HepG2 (cell line): ENCODE results near the gene TOP3B. TPM values are rescaled to one million over a fixed set of nuclear protein-coding genes. Genes with fewer than 3 reads are reported as not detected.

ENCODE experiments used
- ATAC-seq: fragments of 200-7000 bp; cut with Tn5 transposase; 3 replicates; pipeline ENCODE4 v1.9.1; 2020; ENCODE audit warnings: mild to moderate bottlenecking, moderate library complexity
- BruUV-seq: library from RNA; stranded (reverse); fragments of 400-500 nt; replicated peaks from 2 replicates; lab custom pipeline; 2021; lab: Mats Ljungman, UMichigan
- CTCF ChIA-PET: fragments of 300-600 bp; formaldehyde crosslinking; extraction: SDS; loops from one replicate; lab custom pipeline; 2021; ENCODE audit warnings: low total read pairs, inconsistent platforms, low intra/inter-chr PET ratio; lab: Yijun Ruan, JAX
- POLR2A ChIA-PET: fragments of 350-600 bp; sonication (Branson Sonifier 250); formaldehyde crosslinking; loops from one replicate; lab custom pipeline; 2020; ENCODE audit warnings: antibody characterized with exemption, inconsistent platforms; lab: Yijun Ruan, JAX
- DNase-seq: peaks from one replicate; pipeline ENCODE4 v3.0.0-alpha.2; 2015; ENCODE audit warnings: low spot score
- FAIRE-seq: peaks from 3 replicates; lab custom pipeline; 2011; peaks lifted over from hg19 to GRCh38; lab: Jason Lieb, UNC
- H2AFZ ChIP-seq: one replicate; pipeline ENCODE4 v1.6.1; 2011; ENCODE audit warnings: low read length, inconsistent platforms
- H3K27ac ChIP-seq: fragments of 300-600 bp; 3 replicates; pipeline ENCODE4 v1.8.0; 2011; ENCODE audit warnings: mixed run types, mild to moderate bottlenecking, mixed read lengths, low read length, inconsistent platforms; ENCODE audit not compliant: insufficient read depth; ENCODE audit errors: extremely low read length
- H3K27me3 ChIP-seq, 2 experiments: fragments of 200-600 bp in 1 of 2; 2 replicates in 1 of 2; 3 replicates in 1 of 2; pipeline versions ENCODE4 v1.6.0 to v1.8.0; 2011; ENCODE audit warnings: low read length in 2 of 2, mild to moderate bottlenecking in 2 of 2, moderate library complexity in 2 of 2, inconsistent platforms in 1 of 2; ENCODE audit not compliant: insufficient read depth in 2 of 2, control insufficient read depth in 1 of 2
- H3K36me3 ChIP-seq, 2 experiments: fragments of 200-600 bp in 1 of 2; replicated peaks in 1 of 2; 2 replicates in 1 of 2; 3 replicates in 1 of 2; pipeline versions ENCODE4 v1.5.1 to v1.8.0; 2011; ENCODE audit warnings: low read length in 2 of 2, inconsistent platforms in 1 of 2; ENCODE audit not compliant: insufficient read depth in 2 of 2, control insufficient read depth in 1 of 2
- H3K4me1 ChIP-seq: 2 replicates; pipeline ENCODE4 v1.5.1; 2012; ENCODE audit warnings: low read length, inconsistent platforms; ENCODE audit not compliant: insufficient read depth
- H3K4me2 ChIP-seq: 2 replicates; pipeline ENCODE4 v1.6.0; 2011; ENCODE audit warnings: low read depth, low read length, inconsistent platforms
- H3K4me3 ChIP-seq, 3 experiments: fragments of 200-600 bp in 1 of 3; sonication (generic), shearing (Covaris generic) in 1 of 3; replicated peaks in 1 of 3; 2 replicates each; pipeline ENCODE4 v1.5.1; 2011 to 2016; ENCODE audit warnings: low read length in 3 of 3, inconsistent platforms in 2 of 3, low read depth in 2 of 3, mild to moderate bottlenecking in 2 of 3, control low read depth in 1 of 3, mixed read lengths in 1 of 3; ENCODE audit not compliant: insufficient read depth in 1 of 3
- H3K79me2 ChIP-seq: one replicate; pipeline ENCODE4 v1.6.1; 2011; ENCODE audit warnings: low read length, inconsistent platforms; ENCODE audit not compliant: insufficient read depth
- H3K9ac ChIP-seq: 2 replicates; pipeline ENCODE4 v1.6.0; 2011; ENCODE audit warnings: mild to moderate bottlenecking, low read depth, low read length, inconsistent platforms; ENCODE audit not compliant: insufficient read depth
- H3K9me3 ChIP-seq: 2 replicates; pipeline ENCODE4 v1.5.1; 2012; ENCODE audit warnings: mild to moderate bottlenecking, low read length
- H4K20me1 ChIP-seq: 2 replicates; pipeline ENCODE4 v1.6.0; 2011; ENCODE audit warnings: inconsistent platforms, mild to moderate bottlenecking, low read length, moderate library complexity; ENCODE audit not compliant: insufficient read depth
- ATF1 ChIP-seq: IDR thresholded peaks from 2 replicates; pipeline ENCODE4 v1.6.1; 2016; ENCODE audit warnings: mild to moderate bottlenecking, control low read depth
- EED ChIP-seq: sonication (generic); formaldehyde crosslinking; IDR thresholded peaks from 2 replicates; pipeline ENCODE4 v1.5.0; 2020; ENCODE audit warnings: mild to moderate bottlenecking, missing genetic modification reagents
- EHMT2 ChIP-seq: fragments of 200-600 bp; sonication (generic); IDR thresholded peaks from 2 replicates; pipeline ENCODE4 v1.7.0; 2017; ENCODE audit warnings: antibody characterized with exemption, low read depth, low read length, borderline replicate concordance
- FIP1L1 ChIP-seq: fragments of 200-400 bp; formaldehyde crosslinking; IDR thresholded peaks from 2 replicates; pipeline ENCODE4 v1.6.1; 2018; ENCODE audit warnings: low read depth, mild to moderate bottlenecking, low read length, moderate library complexity, borderline replicate concordance; ENCODE audit not compliant: insufficient read depth
- HMG20A ChIP-seq: IDR thresholded peaks from 2 replicates; pipeline ENCODE4 v1.6.1; 2016; ENCODE audit warnings: borderline replicate concordance
- NR1H2 ChIP-seq: sonication (generic); formaldehyde crosslinking; IDR thresholded peaks from 2 replicates; pipeline ENCODE4 v1.8.1; 2022; ENCODE audit warnings: low read depth, missing genetic modification reagents, borderline replicate concordance
- SNAPC5 ChIP-seq: sonication (generic); formaldehyde crosslinking; IDR thresholded peaks from 2 replicates; pipeline ENCODE4 v1.8.1; 2023; ENCODE audit warnings: mild to moderate bottlenecking, missing genetic modification reagents, borderline replicate concordance
- TRAFD1 ChIP-seq: sonication (generic); formaldehyde crosslinking; IDR thresholded peaks from 2 replicates; pipeline ENCODE4 v1.5.1; 2020; ENCODE audit warnings: missing genetic modification reagents, mild to moderate bottlenecking, borderline replicate concordance
- ZMAT3 ChIP-seq: sonication (generic); formaldehyde crosslinking; conservative IDR thresholded peaks from 2 replicates; pipeline ENCODE4 v1.7.0; 2021; ENCODE audit warnings: missing genetic modification reagents
- ZNF20 ChIP-seq: sonication (generic); formaldehyde crosslinking; IDR thresholded peaks from 2 replicates; pipeline ENCODE4 v1.4.0; 2020; ENCODE audit warnings: mild to moderate bottlenecking, moderate library complexity, missing genetic modification reagents
- ZNF549 ChIP-seq: sonication (generic); formaldehyde crosslinking; IDR thresholded peaks from 2 replicates; pipeline ENCODE4 v1.5.0; 2020; ENCODE audit warnings: missing genetic modification reagents
- WGBS: methylation state at CpG from one replicate; pipeline ENCODE4 v1.1.6; 2017; ENCODE audit warnings: low lambda C conversion rate; 5-methylcytosine and 5-hydroxymethylcytosine counted together
- in situ Hi-C: cut with HindIII; loops from 2 replicates; pipeline ENCODE4 v1.10.0; 2017; ENCODE audit warnings: low pct_unique_long_range_greater_than_20kb; ENCODE audit not compliant: extremely low pct_ligation_motif_present
- intact Hi-C: fragments of 100-400 bp; cut with micrococcal nuclease; formaldehyde crosslinking; loops from one replicate; pipeline ENCODE4 v1.10.0; 2022; ENCODE audit not compliant: unreplicated experiment
- polyA plus RNA-seq, 8 experiments: library from polyadenylated mRNA; depleted of rRNA in 3 of 8; stranded (reverse) in 7 of 8; unstranded in 1 of 8; fragments of >200 nt; fragmentation: Illumina TruSeq in 4 of 8; extraction: Trizol in 4 of 8; gene quantifications; 2 replicates each; pipeline versions ENCODE4 v1.2.1 to v1.2.3, GENCODE V29; 2011 to 2016; ENCODE audit warnings: low read depth in 4 of 8, missing spikeins in 1 of 8, mixed read lengths in 1 of 8; ENCODE audit not compliant: insufficient read depth in 1 of 8
- total RNA-seq, 5 experiments: library from RNA; depleted of rRNA; stranded (reverse); fragments of >200 nt; fragmentation: Illumina TruSeq; extraction: Trizol; gene quantifications; 2 replicates each; pipeline ENCODE4 v1.2.3, GENCODE V29; 2016; ENCODE audit warnings: low read depth in 1 of 5
- TF ChIP-seq, protein P1 (sequence below): sonication (generic); formaldehyde crosslinking; IDR thresholded peaks from 2 replicates; pipeline ENCODE4 v1.8.0; 2022; ENCODE audit warnings: missing genetic modification reagents, mild to moderate bottlenecking, borderline replicate concordance
- TF ChIP-seq, protein P2 (sequence below): sonication (generic); formaldehyde crosslinking; IDR thresholded peaks from 2 replicates; pipeline ENCODE4 v1.4.0; 2020; ENCODE audit warnings: missing genetic modification reagents
- TF ChIP-seq, protein P3 (sequence below): sonication (generic); formaldehyde crosslinking; IDR thresholded peaks from 2 replicates; pipeline ENCODE4 v1.4.0; 2020; ENCODE audit warnings: mild to moderate bottlenecking, missing genetic modification reagents

Gene TOP3B
- total and polyA plus RNA-seq, 2 of the 13 experiments (the other 11 are each of a cell fraction or from before 2014, with no cell fraction given), result 28.5 to 29.7 TPM

DNA sequence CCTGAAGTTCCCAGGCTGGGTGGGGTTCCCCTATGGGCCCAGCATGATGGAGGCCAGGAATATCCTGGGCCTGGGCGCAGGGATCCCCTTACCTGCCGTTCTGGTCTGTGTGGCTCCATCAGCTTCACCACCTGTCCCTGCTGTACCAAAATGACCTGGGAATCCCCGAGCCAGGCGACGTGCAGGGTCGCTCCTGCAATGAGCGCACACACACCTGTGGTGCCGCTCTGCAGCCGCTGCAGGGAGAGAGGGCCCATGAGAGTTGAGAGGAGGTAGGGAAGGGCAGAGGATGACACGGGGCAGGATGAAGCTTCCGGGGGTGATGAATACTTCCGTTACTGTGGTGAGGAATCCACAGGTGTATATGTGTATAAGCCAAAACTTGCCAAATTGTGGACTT lies 51.5 kb downstream of the TOP3B start:
- Histone ChIP-seq H4K20me1 (no peaks in the 10 kb centered on the region), H3K9ac (no peak overlapping the region), H3K79me2 (no peaks in the 10 kb centered on the region), H3K27ac (no peak overlapping the region), H3K27me3 (no peaks in the 10 kb centered on the region), H3K9me3 (no peaks in the 10 kb centered on the region), H3K4me1 (no peaks in the 10 kb centered on the region), H3K4me2 (no peak overlapping the region), H2AFZ (no peak overlapping the region), H3K36me3 (peaks cover 7 to 48% of the 10 kb centered on the region in 2 experiments; a peak in 4 of 5 replicates), H3K4me3 (no peak overlapping the region)
- DNase-seq, result no peak
- no peak for ATAC-seq
- FAIRE-seq, result no peak
- 97% methylated on average over 12 of the region's 12 CpGs for WGBS
- POLR2A ChIA-PET, result no interaction called here
- CTCF ChIA-PET, result no interaction called here
- intact Hi-C loops, result no loop called here
- in situ Hi-C loops, result no loop called here
- no peak for TF ChIP-seq SNAPC5 (CRISPR knock-in tag)
- no peak for TF ChIP-seq EED (CRISPR knock-in tag)
- no peak for TF ChIP-seq ZMAT3 (CRISPR knock-in tag)
- TF ChIP-seq ZNF20 (CRISPR knock-in tag), result no peak
- TF ChIP-seq, protein P1, sequence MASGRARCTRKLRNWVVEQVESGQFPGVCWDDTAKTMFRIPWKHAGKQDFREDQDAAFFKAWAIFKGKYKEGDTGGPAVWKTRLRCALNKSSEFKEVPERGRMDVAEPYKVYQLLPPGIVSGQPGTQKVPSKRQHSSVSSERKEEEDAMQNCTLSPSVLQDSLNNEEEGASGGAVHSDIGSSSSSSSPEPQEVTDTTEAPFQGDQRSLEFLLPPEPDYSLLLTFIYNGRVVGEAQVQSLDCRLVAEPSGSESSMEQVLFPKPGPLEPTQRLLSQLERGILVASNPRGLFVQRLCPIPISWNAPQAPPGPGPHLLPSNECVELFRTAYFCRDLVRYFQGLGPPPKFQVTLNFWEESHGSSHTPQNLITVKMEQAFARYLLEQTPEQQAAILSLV, result no peak
- no peak for TF ChIP-seq ZNF549 (CRISPR knock-in tag)
- TF ChIP-seq NR1H2, result no peak
- TF ChIP-seq ATF1 (CRISPR knock-in tag), result no peak
- no TSS peak for BruUV-seq

- no peak for FAIRE-seq
- no peak for ATAC-seq
- WGBS, result 97% methylated on average over 5 of the region's 6 CpGs
- Histone ChIP-seq H3K4me1 (no peaks in the 10 kb centered on the region), H3K9me3 (no peaks in the 10 kb centered on the region), H4K20me1 (no peaks in the 10 kb centered on the region), H3K4me2 (no peak overlapping the region), H3K79me2 (no peaks in the 10 kb centered on the region), H3K27ac (no peak overlapping the region), H3K9ac (no peak overlapping the region), H3K4me3 (no peak overlapping the region), H2AFZ (no peak overlapping the region), H3K36me3 (peaks cover 7 to 49% of the 10 kb centered on the region in 2 experiments; a peak in 4 of 5 replicates), H3K27me3 (no peaks in the 10 kb centered on the region)
- no TSS peak for BruUV-seq
- intact Hi-C loops (no loop called here), in situ Hi-C loops (no loop called here)
- POLR2A ChIA-PET, result no interaction called here
- CTCF ChIA-PET, result no interaction called here
- no peak for DNase-seq
- TF ChIP-seq EHMT2, result no peak
- TF ChIP-seq, protein P2, sequence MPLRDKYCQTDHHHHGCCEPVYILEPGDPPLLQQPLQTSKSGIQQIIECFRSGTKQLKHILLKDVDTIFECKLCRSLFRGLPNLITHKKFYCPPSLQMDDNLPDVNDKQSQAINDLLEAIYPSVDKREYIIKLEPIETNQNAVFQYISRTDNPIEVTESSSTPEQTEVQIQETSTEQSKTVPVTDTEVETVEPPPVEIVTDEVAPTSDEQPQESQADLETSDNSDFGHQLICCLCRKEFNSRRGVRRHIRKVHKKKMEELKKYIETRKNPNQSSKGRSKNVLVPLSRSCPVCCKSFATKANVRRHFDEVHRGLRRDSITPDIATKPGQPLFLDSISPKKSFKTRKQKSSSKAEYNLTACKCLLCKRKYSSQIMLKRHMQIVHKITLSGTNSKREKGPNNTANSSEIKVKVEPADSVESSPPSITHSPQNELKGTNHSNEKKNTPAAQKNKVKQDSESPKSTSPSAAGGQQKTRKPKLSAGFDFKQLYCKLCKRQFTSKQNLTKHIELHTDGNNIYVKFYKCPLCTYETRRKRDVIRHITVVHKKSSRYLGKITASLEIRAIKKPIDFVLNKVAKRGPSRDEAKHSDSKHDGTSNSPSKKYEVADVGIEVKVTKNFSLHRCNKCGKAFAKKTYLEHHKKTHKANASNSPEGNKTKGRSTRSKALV (CRISPR knock-in tag), result no peak
- no peak for TF ChIP-seq HMG20A
- TF ChIP-seq FIP1L1, result no peak
- TF ChIP-seq, protein P3, sequence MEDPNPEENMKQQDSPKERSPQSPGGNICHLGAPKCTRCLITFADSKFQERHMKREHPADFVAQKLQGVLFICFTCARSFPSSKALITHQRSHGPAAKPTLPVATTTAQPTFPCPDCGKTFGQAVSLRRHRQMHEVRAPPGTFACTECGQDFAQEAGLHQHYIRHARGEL (CRISPR knock-in tag), result no peak
- TF ChIP-seq TRAFD1, result no peak
Measured at GRCh38 chr22:21929253-21929652, 53.3 kb downstream of the TOP3B start.
